Measurements from ENCODE around the gene EZR. TPM values are rescaled to one million over a fixed set of nuclear protein-coding genes. Genes with fewer than 3 reads are reported as not detected.

Gene EZR
- total and polyA plus RNA-seq, 9 of the 15 experiments (the other 6 are each of a cell fraction or from before 2014, with no cell fraction given): 36.5 to 162 (median 104) TPM

- TF ChIP-seq ZNF609 (CRISPR knock-in tag; IDR thresholded peaks at IDR 0.05; ENCODE audit: borderline replicate concordance) (no peak; the same call in 1 of the 2 replicates), ZBTB2 (IDR thresholded peaks at IDR 0.05) (peak; percentile 73; the same call in 1 of the 2 replicates), CCAR2 (IDR thresholded peaks at IDR 0.05; ENCODE audit: low read depth, low read length) (no peak), NKRF (IDR thresholded peaks at IDR 0.05; ENCODE audit: borderline replicate concordance) (peak; percentile 50; the same call in 1 of the 2 replicates), ZNF395 (CRISPR knock-in tag; IDR thresholded peaks at IDR 0.05) (peak; percentile 68; the same call in 1 of the 2 replicates), ZMIZ1 (IDR thresholded peaks at IDR 0.05; ENCODE audit: low read depth in 2 of 2, low read length in 2 of 2) (peak in 1 of 2 experiments; percentile 85; a peak in 1 of 4 replicates), PBX2 (CRISPR knock-in tag; IDR thresholded peaks at IDR 0.05; ENCODE audit: low read depth) (no peak), PBX2 (tag; conservative IDR thresholded peaks at IDR 0.05; ENCODE audit: low read depth) (no peak)
Observed at GRCh38 chr6:158762787-158763433, 56.3 kb downstream of the EZR start (continued).
